Activated naive CD8-positive, alpha-beta T cell treated with anti-CD3 and anti-CD28 coated beads, Interleukin-2, amount 50 U/mL, for 24 hours (primary cell): Measurements from ENCODE around the gene MRRF.
"Not testable (repeated sequence)": the region's sequence is repeated elsewhere in the genome, so short reads cannot be mapped to it uniquely, and the experiment has no call there.

Experiments
- ATAC-seq: fragments of 150-1000 bp; cut with Tn5 transposase; one replicate; pipeline ENCODE4 v1.10.0; 2021
- DNase-seq: peaks from one replicate; pipeline ENCODE4 v3.0.0; 2021
- H3K27ac Mint-ChIP-seq: one replicate; pipeline ENCODE4 v1.8.0; 2021; ENCODE audit warnings: mild to moderate bottlenecking, mixed read lengths
- H3K27me3 Mint-ChIP-seq: one replicate; pipeline ENCODE4 v1.8.0; 2021; ENCODE audit warnings: mixed read lengths
- H3K36me3 Mint-ChIP-seq: one replicate; pipeline ENCODE4 v1.8.0; 2021; ENCODE audit warnings: low read depth, mixed read lengths
- H3K4me1 Mint-ChIP-seq: one replicate; pipeline ENCODE4 v1.8.0; 2021; ENCODE audit warnings: mixed read lengths
- H3K4me3 Mint-ChIP-seq: one replicate; pipeline ENCODE4 v1.8.0; 2021; ENCODE audit warnings: mild to moderate bottlenecking, moderate library complexity, mixed read lengths
- H3K9me3 Mint-ChIP-seq: one replicate; pipeline ENCODE4 v1.8.0; 2021; ENCODE audit warnings: mixed read lengths

MRRF gene

GRCh38 chr9:122363131-122363530 lies 98.4 kb downstream of the MRRF start:
- not testable (repeated sequence) for H3K4me3 Mint-ChIP-seq, H3K27me3 Mint-ChIP-seq, ATAC-seq, H3K27ac Mint-ChIP-seq, H3K9me3 Mint-ChIP-seq, H3K4me1 Mint-ChIP-seq, DNase-seq, H3K36me3 Mint-ChIP-seq

- no peak for DNase-seq
- Mint-ChIP-seq H3K36me3 (no peaks in the 10 kb centered on the region), H3K27ac (no peak overlapping the region), H3K9me3 (no peaks in the 10 kb centered on the region), H3K27me3 (no peaks in the 10 kb centered on the region), H3K4me1 (peaks cover 6% of the 10 kb centered on the region), H3K4me3 (no peak overlapping the region)
- no peak for ATAC-seq
These were observed 99.6 kb downstream of the MRRF start for GRCh38 chr9:122364117-122364782.

GRCh38 chr9:122364783-122365150 lies 100.1 kb downstream of the MRRF start:
- Mint-ChIP-seq H3K4me1 (peaks cover 6% of the 10 kb centered on the region), H3K27me3 (no peaks in the 10 kb centered on the region), H3K4me3 (no peak overlapping the region), H3K27ac (no peak overlapping the region), H3K9me3 (no peaks in the 10 kb centered on the region), H3K36me3 (no peaks in the 10 kb centered on the region)
- ATAC-seq (no peak), DNase-seq (no peak)

GRCh38 chr9:122366074-122366660 lies 101.5 kb downstream of the MRRF start:
- no peak for ATAC-seq
- Mint-ChIP-seq H3K4me1 (peaks cover 8% of the 10 kb centered on the region), H3K27me3 (peaks cover 5% of the 10 kb centered on the region), H3K4me3 (no peak overlapping the region), H3K9me3 (no peaks in the 10 kb centered on the region), H3K36me3 (no peaks in the 10 kb centered on the region), H3K27ac (no peak overlapping the region)
- no peak for DNase-seq

- H3K9me3 Mint-ChIP-seq, result no peaks in the 10 kb centered on the region
- no peak overlapping the region for H3K4me3 Mint-ChIP-seq
- no peak overlapping the region for H3K27ac Mint-ChIP-seq
- no peaks in the 10 kb centered on the region for H3K36me3 Mint-ChIP-seq
- peaks cover 11% of the 10 kb centered on the region for H3K27me3 Mint-ChIP-seq
- no peak for ATAC-seq
- H3K4me1 Mint-ChIP-seq, result peaks cover 9% of the 10 kb centered on the region
- no peak for DNase-seq
These were observed 102.4 kb downstream of the MRRF start for GRCh38 chr9:122367065-122367464.

GRCh38 chr9:122367774-122368460 lies 103.2 kb downstream of the MRRF start:
- Mint-ChIP-seq H3K9me3 (no peaks in the 10 kb centered on the region), H3K4me1 (peaks cover 9% of the 10 kb centered on the region), H3K4me3 (no peak overlapping the region), H3K27ac (no peak overlapping the region), H3K27me3 (peaks cover 17% of the 10 kb centered on the region), H3K36me3 (no peaks in the 10 kb centered on the region)
- DNase-seq (no peak), ATAC-seq (no peak)

- Mint-ChIP-seq H3K9me3 (no peaks in the 10 kb centered on the region), H3K4me3 (no peak overlapping the region), H3K27me3 (peaks cover 21% of the 10 kb centered on the region), H3K4me1 (peaks cover 9% of the 10 kb centered on the region), H3K36me3 (no peaks in the 10 kb centered on the region), H3K27ac (no peak overlapping the region)
- DNase-seq (no peak), ATAC-seq (no peak)
These were observed 104.0 kb downstream of the MRRF start for GRCh38 chr9:122368642-122369041.

GRCh38 chr9:122370303-122370702 lies 105.6 kb downstream of the MRRF start:
- H3K27ac Mint-ChIP-seq, result no peak overlapping the region
- no peaks in the 10 kb centered on the region for H3K36me3 Mint-ChIP-seq
- DNase-seq (no peak), ATAC-seq (no peak)
- H3K4me3 Mint-ChIP-seq, result peak overlapping the region; percentile 27
- H3K27me3 Mint-ChIP-seq, result peaks cover 23% of the 10 kb centered on the region
- H3K4me1 Mint-ChIP-seq, result peaks cover 9% of the 10 kb centered on the region
- no peaks in the 10 kb centered on the region for H3K9me3 Mint-ChIP-seq

GRCh38 chr9:122370869-122371755 lies 106.4 kb downstream of the MRRF start, which contains the start of gene PTGS1:
TSS of gene PTGS1 (plus strand) at chr9:122371024. CDS start at chr9:122371085, 61 bp downstream.
- peaks cover 9% of the 10 kb centered on the region for H3K4me1 Mint-ChIP-seq

GRCh38 chr9:122371846-122372245 lies 107.2 kb downstream of the MRRF start:
- no peaks in the 10 kb centered on the region for H3K9me3 Mint-ChIP-seq
- H3K36me3 Mint-ChIP-seq, result no peaks in the 10 kb centered on the region
- ATAC-seq (no peak), DNase-seq (no peak)
- H3K27me3 Mint-ChIP-seq, result peaks cover 23% of the 10 kb centered on the region
- H3K27ac Mint-ChIP-seq, result no peak overlapping the region
- H3K4me1 Mint-ChIP-seq, result peaks cover 12% of the 10 kb centered on the region
- H3K4me3 Mint-ChIP-seq, result no peak overlapping the region

More at GRCh38 chr9:122370869-122371755, 106.4 kb downstream of the MRRF start, which contains the start of gene PTGS1:
- Mint-ChIP-seq H3K9me3 (no peaks in the 10 kb centered on the region), H3K4me3 (peak within 1 kb of the TSS; percentile 65), H3K27me3 (peaks cover 23% of the 10 kb centered on the region), H3K27ac (no peak within 1 kb of the TSS), H3K36me3 (no peaks in the 10 kb centered on the region)
- peak; percentile 26 for DNase-seq
- ATAC-seq, result peak; percentile 58

GRCh38 chr9:122372856-122373845 lies 108.5 kb downstream of the MRRF start:
- Mint-ChIP-seq H3K36me3 (no peaks in the 10 kb centered on the region), H3K27me3 (peaks cover 27% of the 10 kb centered on the region), H3K9me3 (no peaks in the 10 kb centered on the region), H3K27ac (no peak overlapping the region), H3K4me1 (peaks cover 14% of the 10 kb centered on the region), H3K4me3 (no peak overlapping the region)
- ATAC-seq, result no peak
- DNase-seq, result no peak

GRCh38 chr9:122374885-122375420 lies 110.3 kb downstream of the MRRF start:
- H3K9me3 Mint-ChIP-seq, result no peaks in the 10 kb centered on the region
- ATAC-seq (no peak), DNase-seq (no peak)
- H3K27ac Mint-ChIP-seq, result no peak overlapping the region
- H3K4me3 Mint-ChIP-seq, result no peak overlapping the region
- peaks cover 3% of the 10 kb centered on the region for H3K36me3 Mint-ChIP-seq
- peaks cover 32% of the 10 kb centered on the region for H3K27me3 Mint-ChIP-seq
- H3K4me1 Mint-ChIP-seq, result peaks cover 14% of the 10 kb centered on the region

GRCh38 chr9:122376796-122377195 lies 112.1 kb downstream of the MRRF start:
- Mint-ChIP-seq H3K27me3 (peaks cover 23% of the 10 kb centered on the region), H3K4me3 (no peak overlapping the region), H3K4me1 (peaks cover 5% of the 10 kb centered on the region), H3K27ac (no peak overlapping the region), H3K9me3 (no peaks in the 10 kb centered on the region), H3K36me3 (peaks cover 6% of the 10 kb centered on the region)
- DNase-seq, result no peak
- ATAC-seq, result no peak
